HG03097 (cell line): ENCODE measurements around the gene CXCR2.
"Not testable (repeated sequence)": the region's sequence is repeated elsewhere in the genome, so short reads cannot be mapped to it uniquely, and the experiment has no call there.

Source experiments
- ATAC-seq: cut with Tn5 transposase; IDR thresholded peaks from one replicate; pipeline ENCODE4 v1.9.1; 2021; ENCODE audit not compliant: unreplicated experiment, low FRiP score

The CXCR2 gene

DNA sequence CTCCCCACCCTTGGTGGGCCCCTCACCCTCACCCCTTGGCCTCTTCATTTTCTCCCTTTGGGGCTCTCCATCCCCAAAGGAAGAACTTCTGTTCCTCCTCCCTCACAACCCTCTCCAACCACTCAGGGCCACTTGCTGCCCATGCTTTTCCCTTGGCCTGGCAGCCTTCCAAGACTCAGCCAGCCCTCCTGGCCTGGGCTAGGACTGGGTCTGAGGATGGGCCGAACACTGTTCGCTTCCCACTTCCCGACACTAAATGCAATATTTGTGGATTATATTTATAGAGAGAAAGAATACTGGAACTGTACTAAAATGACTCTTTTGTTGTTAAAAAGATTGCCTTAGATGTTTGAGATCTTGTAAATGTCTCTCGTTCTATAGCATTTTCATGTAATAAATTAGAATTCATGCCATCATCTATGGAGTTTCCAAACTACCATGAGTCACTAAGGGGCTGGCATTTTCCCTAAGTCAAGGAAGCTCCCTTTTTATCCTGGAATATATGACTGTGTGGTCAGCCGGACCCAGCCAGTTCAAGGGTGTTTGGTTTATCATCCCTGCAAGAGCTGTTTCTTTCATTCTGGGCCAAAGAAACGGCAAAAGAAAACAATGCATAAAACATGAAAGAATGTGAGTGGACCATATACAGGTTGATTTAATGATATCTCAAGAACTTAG, 3.8 kb downstream of the CXCR2 start:
- no peak for ATAC-seq

DNA sequence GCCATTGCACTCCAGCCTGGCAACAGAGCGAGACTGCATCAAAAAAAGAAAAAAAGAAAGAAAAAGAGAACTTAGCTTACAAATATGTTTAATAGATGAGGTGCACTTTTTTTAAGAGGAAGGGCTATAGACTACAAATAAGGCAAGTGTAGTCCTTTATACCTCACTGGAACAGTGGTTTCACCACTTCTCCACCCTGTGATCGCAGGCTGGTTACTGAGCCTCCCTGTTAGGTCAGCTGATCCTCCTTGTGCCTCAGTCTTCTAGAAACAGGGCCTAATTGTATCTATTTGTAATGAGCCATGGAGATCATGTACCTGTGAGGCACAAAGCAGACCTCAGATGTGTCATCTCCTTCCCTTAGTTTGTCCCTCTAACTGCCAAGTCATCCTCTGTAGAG, 4.5 kb downstream of the CXCR2 start:
- ATAC-seq = no peak

GRCh38 chr2:218130822-218131221, 5.0 kb downstream of the CXCR2 start:
- no peak for ATAC-seq

DNA sequence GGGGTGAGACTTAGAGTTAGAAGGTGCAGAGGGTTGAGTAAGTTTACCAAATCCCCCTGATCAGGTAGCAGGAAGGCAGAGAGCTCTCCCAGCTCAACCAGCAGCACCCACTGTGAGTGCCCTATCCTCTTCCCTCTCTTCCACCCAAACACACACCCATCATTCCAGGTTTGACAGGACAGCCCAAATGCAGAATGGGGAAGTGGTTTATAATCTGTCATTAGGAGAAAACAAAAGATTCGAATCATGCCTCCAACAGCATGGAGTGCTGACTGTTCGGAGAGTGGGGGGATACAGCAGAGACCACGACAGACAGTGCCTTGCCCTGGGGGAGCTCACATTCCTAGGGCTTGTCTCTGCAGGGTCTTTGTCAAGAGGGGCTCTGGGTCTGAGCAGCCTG, 11.7 kb downstream of the CXCR2 start:
- no peak for ATAC-seq

DNA sequence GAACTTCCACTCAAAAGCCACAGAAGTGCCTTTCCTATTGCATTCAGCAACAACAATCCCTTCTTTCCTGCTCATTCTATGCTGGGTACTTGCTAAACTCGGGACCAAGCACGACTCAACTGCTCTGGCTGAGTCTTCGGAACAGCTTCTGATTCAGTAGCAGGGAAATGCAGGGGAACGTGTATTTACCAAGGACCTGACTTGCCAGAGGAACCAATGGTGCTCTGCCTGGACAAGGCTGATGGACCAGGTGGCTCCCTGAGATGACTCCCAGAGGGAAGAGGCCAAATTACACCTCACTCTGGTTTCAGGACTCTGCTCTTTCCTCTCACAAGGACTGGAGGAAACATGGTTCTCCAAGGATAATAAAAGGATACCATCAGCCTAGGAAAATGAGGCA, 12.2 kb downstream of the CXCR2 start:
- ATAC-seq = no peak

- ATAC-seq = no peak
These were observed 19.3 kb downstream of the CXCR2 start for GRCh38 chr2:218145124-218145523.

DNA sequence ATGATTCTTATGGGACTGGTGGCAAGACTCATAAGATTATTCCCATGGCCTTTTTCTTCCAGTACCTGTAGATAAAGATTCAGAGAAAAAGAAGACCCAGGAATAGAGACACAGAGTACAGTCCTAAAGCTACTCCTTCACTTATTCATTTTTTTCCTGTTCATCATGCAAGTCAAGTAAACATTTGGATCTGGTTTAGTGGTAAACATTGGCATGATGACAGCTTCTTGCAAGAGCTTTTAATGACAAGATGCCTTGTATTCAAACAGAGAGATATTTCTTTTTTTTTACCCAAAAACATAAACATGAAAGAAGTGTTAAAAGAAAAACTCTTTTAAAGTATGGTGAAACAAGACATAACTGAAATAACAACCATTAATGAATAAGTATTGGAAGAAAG, 20.2 kb downstream of the CXCR2 start:
- ATAC-seq = no peak

DNA sequence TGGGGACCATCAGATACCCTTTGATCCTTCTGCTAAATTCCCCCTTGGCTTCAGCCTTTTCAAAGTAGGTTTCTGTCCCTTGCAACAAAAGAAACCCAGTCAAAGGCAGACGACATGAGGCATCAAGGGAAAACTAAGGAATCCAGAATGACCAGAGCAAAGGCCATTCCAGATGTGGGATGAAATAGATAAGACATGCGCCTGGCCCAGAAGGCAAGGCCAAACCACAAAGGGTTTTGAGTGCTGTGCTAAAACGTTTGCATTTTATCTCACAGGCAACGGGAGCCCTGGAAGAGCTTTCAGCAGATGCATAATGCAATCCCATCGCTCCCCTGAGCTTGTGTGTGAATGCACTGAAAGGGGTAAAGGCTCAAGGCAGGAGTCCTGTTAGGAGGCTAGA, 23.3 kb downstream of the CXCR2 start:
- no peak for ATAC-seq

GRCh38 chr2:218149848-218150440, 24.1 kb downstream of the CXCR2 start:
- no peak for ATAC-seq

GRCh38 chr2:218152172-218152571, 26.3 kb downstream of the CXCR2 start:
- no peak for ATAC-seq

DNA sequence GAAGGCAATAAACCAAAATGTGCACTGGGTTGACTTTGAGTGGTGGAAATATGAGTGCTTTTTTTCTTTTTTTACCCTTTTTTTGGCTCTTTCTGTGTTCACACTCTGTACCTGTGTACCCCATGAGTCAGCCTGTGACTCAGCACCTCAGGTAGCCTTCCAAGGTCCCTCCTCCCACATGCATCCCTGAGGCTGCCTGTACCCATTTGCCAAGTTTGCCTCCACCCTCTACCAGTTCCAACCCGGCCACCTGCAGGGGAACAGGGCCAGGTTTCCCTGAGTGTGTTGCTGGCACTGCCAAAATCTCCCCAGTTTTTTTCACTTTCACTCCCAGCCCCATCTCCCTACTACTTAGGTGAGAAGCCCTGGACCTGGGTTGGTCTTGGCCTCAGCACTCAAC, 26.9 kb downstream of the CXCR2 start:
- no peak for ATAC-seq

DNA sequence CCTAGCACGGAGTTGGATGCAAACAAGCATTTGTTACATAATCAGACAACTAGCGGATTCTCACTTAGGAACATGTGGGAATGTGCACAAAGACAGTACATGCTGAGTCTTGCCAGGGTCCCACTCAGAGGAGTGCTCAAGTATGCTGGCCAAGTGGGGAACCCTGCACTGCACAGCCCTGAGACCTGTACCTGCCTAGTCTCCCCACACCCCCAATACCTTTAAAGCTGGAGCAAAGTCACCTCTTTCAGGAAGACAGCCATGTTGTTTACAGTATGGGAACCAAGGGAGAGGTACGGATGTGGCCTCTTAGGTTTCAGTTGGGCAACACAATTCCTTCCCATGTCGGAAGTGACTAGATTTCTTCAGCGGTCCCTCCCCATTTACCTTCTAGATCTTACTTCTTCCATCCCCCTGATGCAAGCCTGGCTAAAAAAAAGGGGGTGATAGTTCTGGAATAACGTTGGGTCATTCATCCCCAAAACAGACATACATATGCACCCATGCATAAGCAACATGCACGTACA, 30.2 kb downstream of the CXCR2 start:
- no peak for ATAC-seq

GRCh38 chr2:218161644-218162043, 35.8 kb downstream of the CXCR2 start:
- ATAC-seq = no peak

DNA sequence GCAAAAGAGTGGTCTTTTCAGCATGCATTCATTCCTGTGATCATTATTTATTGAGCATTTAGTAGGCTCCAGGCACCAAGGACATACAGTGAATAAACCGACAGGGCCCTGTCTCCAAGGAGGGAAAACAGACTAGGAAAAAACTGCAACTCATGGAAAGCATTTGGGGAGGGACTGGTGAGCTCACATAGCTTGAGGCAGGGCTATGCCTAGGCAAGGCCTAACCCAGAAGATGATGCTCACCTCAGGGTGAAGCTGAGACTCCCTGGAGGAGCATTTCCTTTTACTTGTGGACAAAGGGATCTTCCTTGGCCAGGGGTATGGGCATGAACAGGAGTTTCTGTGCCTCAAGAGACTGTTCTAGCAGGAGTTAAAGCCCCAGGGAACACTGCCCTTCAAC, 37.0 kb downstream of the CXCR2 start:
- ATAC-seq = no peak

DNA sequence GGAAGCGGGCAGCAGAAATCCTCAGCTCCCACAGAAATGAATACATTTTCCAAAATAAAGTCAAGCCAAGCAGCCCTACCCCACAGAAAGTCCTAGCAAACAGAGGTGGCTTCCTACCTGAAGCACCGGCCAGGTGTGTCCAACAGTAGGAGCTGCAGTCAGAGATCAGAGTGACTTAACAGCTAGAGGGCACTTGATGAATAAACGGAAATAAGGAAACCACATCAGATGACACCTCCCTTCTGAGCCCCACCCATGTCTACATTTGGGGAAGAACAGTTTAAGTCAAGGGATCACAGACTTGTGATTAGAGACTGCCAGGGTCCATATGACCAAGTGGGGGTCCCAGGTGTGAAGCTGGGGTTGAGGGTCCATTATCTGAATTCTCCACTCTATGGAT, 41.0 kb downstream of the CXCR2 start, which contains the start of gene CXCR1:
CXCR1 (minus strand) TSS at position 172 of the 400 bp plus-strand sequence. CDS start 1,751 bp downstream, outside the sequence.
- ATAC-seq = no peak

- no peak for ATAC-seq
These were observed 42.2 kb downstream of the CXCR2 start for GRCh38 chr2:218168016-218168415.

GRCh38 chr2:218168635-218169462, 43.0 kb downstream of the CXCR2 start:
- no peak for ATAC-seq

DNA sequence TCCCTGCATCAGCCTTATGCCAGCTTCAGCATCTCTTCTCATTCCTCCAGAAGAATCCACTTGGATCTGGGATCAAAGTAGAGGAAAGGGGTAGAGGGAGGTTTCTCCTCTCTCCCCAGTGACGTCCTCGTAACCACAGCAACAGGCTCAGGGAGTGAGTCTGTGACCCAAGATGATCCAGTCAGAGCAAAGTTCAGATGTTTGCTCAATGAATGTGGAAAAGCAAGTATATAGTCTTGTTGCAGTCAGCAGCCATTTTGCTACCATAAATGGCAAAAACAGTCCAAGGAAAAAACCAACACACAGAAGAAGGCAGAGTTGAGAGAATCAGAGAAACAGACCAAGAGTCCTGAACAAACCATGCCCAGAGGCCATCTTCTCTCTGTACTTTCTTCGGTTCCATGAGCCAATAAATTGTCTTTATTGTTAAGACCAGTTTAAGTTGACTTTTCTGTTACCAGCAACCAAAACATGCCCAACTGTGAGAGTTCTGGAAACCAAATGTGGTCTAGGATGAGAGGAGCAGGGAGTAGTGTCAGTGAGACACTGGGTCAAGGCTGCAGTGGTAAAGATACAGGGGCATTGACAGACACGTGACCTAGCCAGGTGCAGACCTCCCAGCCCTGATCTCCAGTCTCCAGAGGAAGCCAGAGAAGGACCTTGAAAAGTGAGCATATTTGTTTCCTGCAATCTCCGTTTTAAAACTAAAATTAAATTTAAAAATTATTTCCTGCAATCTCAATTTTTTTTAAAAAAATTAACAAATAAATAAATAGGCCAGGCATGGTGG, 44.1 kb downstream of the CXCR2 start:
- ATAC-seq = no peak

DNA sequence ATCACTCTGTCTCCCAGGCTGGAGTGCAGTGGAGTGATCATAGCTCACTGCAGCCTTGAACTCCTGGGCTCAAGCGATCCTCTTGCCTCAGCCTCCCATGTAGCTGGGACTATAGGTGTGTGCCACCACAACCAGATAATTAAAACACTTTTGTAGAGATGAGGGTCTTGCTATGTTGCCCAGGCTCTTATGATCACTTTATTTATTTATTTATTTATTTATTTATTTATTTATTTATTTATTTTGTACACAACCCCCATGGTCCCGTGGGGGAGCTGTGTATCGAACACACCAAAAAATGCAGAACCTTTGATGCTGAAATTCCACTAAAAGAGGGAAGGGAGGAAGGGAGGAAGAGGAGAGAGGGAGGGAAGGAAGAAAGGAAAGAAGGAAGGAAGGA, 45.9 kb downstream of the CXCR2 start:
- not testable (repeated sequence) for ATAC-seq

DNA sequence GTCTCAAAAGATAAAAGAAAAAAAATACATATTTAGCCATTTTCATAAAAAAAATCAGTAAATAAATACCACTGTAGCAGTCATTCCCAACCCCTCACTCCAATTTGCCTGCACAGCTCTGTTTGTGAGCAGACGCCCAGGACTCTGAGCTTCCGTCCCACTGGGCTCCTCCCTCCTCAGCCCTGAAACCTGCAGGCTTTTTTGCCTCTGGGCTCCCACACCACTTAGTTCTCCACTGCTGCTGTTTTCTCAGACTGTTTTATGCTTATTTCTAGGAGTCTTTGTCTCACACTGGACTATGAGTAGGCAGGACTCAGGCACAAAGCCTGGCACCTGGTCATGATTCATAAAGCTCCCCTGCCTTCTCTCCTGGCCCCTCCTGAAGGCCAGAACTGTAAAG, 47.0 kb downstream of the CXCR2 start:
- no peak for ATAC-seq

DNA sequence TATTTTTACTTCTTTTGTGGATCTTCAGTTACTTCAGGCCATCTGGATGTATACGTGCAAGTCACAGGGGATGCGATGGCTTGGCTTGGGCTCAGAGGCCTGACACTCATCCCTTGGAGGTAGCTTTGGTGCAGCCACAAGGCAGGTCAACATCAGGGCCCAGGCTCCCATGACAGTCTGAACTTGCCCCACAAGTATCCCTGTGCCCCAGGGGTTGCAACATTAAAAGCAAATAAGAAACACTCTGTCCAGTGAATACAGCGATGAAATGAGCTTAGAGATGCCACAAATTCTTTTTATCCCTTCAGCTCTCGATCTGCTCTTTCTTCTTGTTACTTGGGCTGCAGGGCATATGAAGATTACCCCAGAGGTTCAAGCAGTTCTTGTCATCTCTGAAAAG, 54.0 kb downstream of the CXCR2 start:
- no peak for ATAC-seq
